ENCODE data around the gene RNF144A.

GRCh38 chr2:7028846-7029245 lies 111.6 kb downstream of the RNF144A start:
- TF ChIP-seq CTCF (IDR thresholded peaks at IDR 0.05), result no peak
- no peak for TF ChIP-seq POLR2A (IDR thresholded peaks at IDR 0.05)
